Mesendoderm (in vitro differentiated cells): ENCODE results near the gene RGS7BP.
A peak's percentile ranks its signal among the peaks of the same experiment; 100 is the strongest.

ENCODE experiments used
- DNase-seq: peaks from one replicate; pipeline ENCODE4 v3.0.0; 2013
- H2AK5ac ChIP-seq: 2 replicates; pipeline ENCODE4 v1.6.1; 2013; ENCODE audit warnings: low read length, inconsistent platforms
- H2BK120ac ChIP-seq: 2 replicates; pipeline ENCODE4 v1.6.1; 2013; ENCODE audit warnings: low read depth, mild to moderate bottlenecking, low read length, moderate library complexity, mixed read lengths
- H2BK15ac ChIP-seq: replicated peaks from 2 replicates; pipeline ENCODE4 v1.6.1; 2013; ENCODE audit warnings: low read depth, mild to moderate bottlenecking, moderate library complexity
- H2BK5ac ChIP-seq: 2 replicates; pipeline ENCODE4 v1.6.1; 2013; ENCODE audit warnings: low read length, inconsistent platforms
- H3K18ac ChIP-seq: 2 replicates; pipeline ENCODE4 v1.6.1; 2013; ENCODE audit warnings: mild to moderate bottlenecking, low read length, mixed read lengths
- H3K23ac ChIP-seq: one replicate; pipeline ENCODE4 v1.6.1; 2013; ENCODE audit warnings: low read length
- H3K27ac ChIP-seq: 2 replicates; pipeline ENCODE4 v1.5.1; 2013; ENCODE audit warnings: low read depth, mild to moderate bottlenecking, inconsistent platforms, low read length, moderate library complexity
- H3K27me3 ChIP-seq: 2 replicates; pipeline ENCODE4 v1.6.1; 2013; ENCODE audit warnings: low read length, control low read depth, mild to moderate bottlenecking, inconsistent platforms; ENCODE audit not compliant: insufficient read depth, poor library complexity
- H3K36me3 ChIP-seq: 2 replicates; pipeline ENCODE4 v1.6.1; 2013; ENCODE audit warnings: low read length, inconsistent platforms; ENCODE audit not compliant: control insufficient read depth, insufficient read depth
- H3K4ac ChIP-seq: one replicate; pipeline ENCODE4 v1.6.1; 2013; ENCODE audit warnings: low read depth, mild to moderate bottlenecking, low read length, moderate library complexity
- H3K4me1 ChIP-seq: 2 replicates; pipeline ENCODE4 v1.6.1; 2013; ENCODE audit warnings: low read depth, low read length, inconsistent platforms; ENCODE audit not compliant: control insufficient read depth
- H3K4me2 ChIP-seq: 2 replicates; pipeline ENCODE4 v1.6.1; 2013; ENCODE audit warnings: low read length
- H3K4me3 ChIP-seq: 2 replicates; pipeline ENCODE4 v1.5.1; 2013; ENCODE audit warnings: mild to moderate bottlenecking, low read length
- H3K56ac ChIP-seq: one replicate; pipeline ENCODE4 v1.6.1; 2013; ENCODE audit warnings: low read length
- H3K79me1 ChIP-seq: 2 replicates; pipeline ENCODE4 v1.6.1; 2013; ENCODE audit warnings: low read length, inconsistent platforms
- H3K79me2 ChIP-seq: 2 replicates; pipeline ENCODE4 v1.6.1; 2013; ENCODE audit warnings: mild to moderate bottlenecking, low read length; ENCODE audit not compliant: control insufficient read depth, insufficient read depth
- H3K9ac ChIP-seq: 2 replicates; pipeline ENCODE4 v1.6.1; 2013; ENCODE audit warnings: low read length, inconsistent platforms
- H4K5ac ChIP-seq: one replicate; pipeline ENCODE4 v1.6.1; 2013; ENCODE audit warnings: low read length
- H4K8ac ChIP-seq: one replicate; pipeline ENCODE4 v1.6.1; 2013; ENCODE audit warnings: low read depth, mild to moderate bottlenecking, control low read depth, low read length, moderate library complexity
- WGBS: extraction: QIAGEN DNeasy Blood & Tissue Kit; methylation state at CpG from one replicate; pipeline ENCODE4 v1.1.7; 2013; ENCODE audit warnings: low lambda C conversion rate, missing lambda C conversion rate; ENCODE audit not compliant: insufficient coverage; ENCODE audit errors: extremely low coverage; 5-methylcytosine and 5-hydroxymethylcytosine counted together

RGS7BP gene

GRCh38 chr5:64637837-64638443 lies 132.1 kb downstream of the RGS7BP start:
- Histone ChIP-seq H2AK5ac (peak overlapping the region; percentile 24), H3K79me1 (no peaks in the 10 kb centered on the region), H2BK15ac (peak overlapping the region; percentile 41), H3K79me2 (no peaks in the 10 kb centered on the region), H3K27me3 (no peaks in the 10 kb centered on the region), H2BK5ac (peak overlapping the region; percentile 38), H3K4me2 (no peak overlapping the region), H3K36me3 (no peaks in the 10 kb centered on the region), H4K8ac (no peak overlapping the region), H3K18ac (peak overlapping the region; percentile 54), H3K9ac (no peak overlapping the region), H3K56ac (peak overlapping the region; percentile 28), H3K4me1 (peaks cover 4% of the 10 kb centered on the region), H3K4me3 (no peak overlapping the region), H3K27ac (no peak overlapping the region), H3K23ac (peak overlapping the region; percentile 20), H4K5ac (no peak overlapping the region), H3K4ac (no peak overlapping the region), H2BK120ac (peak overlapping the region; percentile 69)
- no CpG with 5 or more reads among the region's 10 CpGs for WGBS
- DNase-seq, result peak; percentile 67

DNA sequence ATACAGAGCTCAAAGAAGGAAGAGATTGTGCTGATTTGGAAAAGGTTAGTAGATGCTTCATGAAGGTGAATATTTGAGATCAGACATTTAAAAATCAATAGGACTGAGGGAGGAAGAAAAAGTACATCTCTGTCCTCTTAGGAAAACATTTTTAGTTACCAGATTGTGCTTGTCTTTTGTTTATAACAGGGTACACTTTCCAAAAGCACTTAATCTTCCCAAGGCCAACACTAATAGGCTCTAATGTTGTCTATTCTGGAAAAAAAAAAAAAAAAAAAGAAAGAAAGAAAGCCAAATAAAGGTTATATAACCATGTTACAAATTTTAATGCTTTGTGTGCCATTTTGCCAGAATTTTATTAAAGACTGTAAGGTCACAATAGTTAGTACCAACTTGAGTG lies 139.0 kb downstream of the RGS7BP start:
- Histone ChIP-seq H2BK120ac (no peak overlapping the region), H3K27me3 (no peaks in the 10 kb centered on the region), H3K4ac (no peak overlapping the region), H3K79me1 (no peaks in the 10 kb centered on the region), H3K4me1 (no peaks in the 10 kb centered on the region), H2BK5ac (no peak overlapping the region), H3K4me3 (no peak overlapping the region), H3K79me2 (no peaks in the 10 kb centered on the region), H2AK5ac (no peak overlapping the region), H3K18ac (no peak overlapping the region), H3K4me2 (no peak overlapping the region), H2BK15ac (no peak overlapping the region), H4K5ac (no peak overlapping the region), H3K36me3 (no peaks in the 10 kb centered on the region), H4K8ac (no peak overlapping the region), H3K27ac (no peak overlapping the region), H3K56ac (no peak overlapping the region), H3K23ac (no peak overlapping the region), H3K9ac (no peak overlapping the region)
- no peak for DNase-seq

DNA sequence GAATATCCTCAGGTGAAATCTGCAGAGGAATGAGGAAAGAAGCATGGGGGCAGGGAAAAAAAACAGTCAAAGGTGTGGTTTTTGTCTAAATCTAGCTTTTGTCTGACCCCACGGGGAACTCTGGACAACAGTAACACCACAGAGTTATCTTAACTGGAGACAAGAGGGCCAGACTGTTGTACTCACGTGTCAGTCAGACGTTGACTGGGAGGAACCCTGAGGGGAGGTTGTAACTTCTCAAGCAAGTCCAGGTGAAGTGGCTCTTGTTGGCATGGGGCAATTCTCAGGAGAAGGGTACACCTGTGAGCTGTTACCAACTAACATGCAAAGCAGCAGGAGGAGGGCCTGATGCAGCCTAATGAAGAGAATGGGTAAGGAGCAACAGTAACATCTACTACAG lies 140.4 kb downstream of the RGS7BP start:
- Histone ChIP-seq H3K56ac (no peak overlapping the region), H3K4me2 (no peak overlapping the region), H3K9ac (no peak overlapping the region), H3K4me3 (no peak overlapping the region), H3K27ac (no peak overlapping the region), H3K36me3 (no peaks in the 10 kb centered on the region), H3K23ac (no peak overlapping the region), H3K27me3 (no peaks in the 10 kb centered on the region), H2BK15ac (no peak overlapping the region), H4K8ac (no peak overlapping the region), H3K18ac (no peak overlapping the region), H2BK120ac (no peak overlapping the region), H4K5ac (no peak overlapping the region), H3K4ac (no peak overlapping the region), H3K79me1 (no peaks in the 10 kb centered on the region), H2BK5ac (no peak overlapping the region), H2AK5ac (no peak overlapping the region), H3K79me2 (no peaks in the 10 kb centered on the region), H3K4me1 (no peaks in the 10 kb centered on the region)
- DNase-seq, result no peak
- no CpG with 5 or more reads among the region's 3 CpGs for WGBS

DNA sequence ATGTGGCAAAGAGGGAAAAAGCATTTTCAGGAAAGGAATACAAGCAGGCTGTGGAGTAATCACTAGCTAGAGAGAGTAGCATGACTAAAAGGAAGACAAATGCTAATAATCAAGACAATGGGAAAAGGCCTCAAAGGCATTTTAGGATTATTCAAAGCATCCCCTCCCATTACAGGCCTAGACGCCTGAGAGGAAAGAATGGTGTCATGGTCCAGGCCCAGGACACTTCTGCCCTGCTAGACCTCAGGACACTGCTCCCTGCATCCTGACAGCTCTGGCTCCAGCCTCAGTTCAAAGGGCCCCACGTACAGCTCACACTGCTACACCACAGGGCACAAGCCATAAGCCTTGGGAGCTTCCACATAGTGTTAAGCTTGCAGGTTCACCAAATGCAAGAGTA lies 143.7 kb downstream of the RGS7BP start:
- no peak overlapping the region for H3K23ac ChIP-seq
- H2AK5ac ChIP-seq, result no peak overlapping the region
- no peak overlapping the region for H2BK120ac ChIP-seq
- H3K4ac ChIP-seq, result no peak overlapping the region
- no peak overlapping the region for H4K8ac ChIP-seq
- H2BK15ac ChIP-seq, result no peak overlapping the region
- H3K9ac ChIP-seq, result no peak overlapping the region
- no CpG with 5 or more reads among the region's 2 CpGs for WGBS
- no peak overlapping the region for H3K4me3 ChIP-seq
- no peak overlapping the region for H3K27ac ChIP-seq
- H3K4me1 ChIP-seq, result no peaks in the 10 kb centered on the region
- DNase-seq, result peak; percentile 33
- no peaks in the 10 kb centered on the region for H3K27me3 ChIP-seq
- H3K56ac ChIP-seq, result no peak overlapping the region
- H3K4me2 ChIP-seq, result no peak overlapping the region
- H3K79me1 ChIP-seq, result no peaks in the 10 kb centered on the region
- no peak overlapping the region for H3K18ac ChIP-seq
- no peaks in the 10 kb centered on the region for H3K79me2 ChIP-seq
- no peaks in the 10 kb centered on the region for H3K36me3 ChIP-seq
- H2BK5ac ChIP-seq, result no peak overlapping the region
- H4K5ac ChIP-seq, result no peak overlapping the region

DNA sequence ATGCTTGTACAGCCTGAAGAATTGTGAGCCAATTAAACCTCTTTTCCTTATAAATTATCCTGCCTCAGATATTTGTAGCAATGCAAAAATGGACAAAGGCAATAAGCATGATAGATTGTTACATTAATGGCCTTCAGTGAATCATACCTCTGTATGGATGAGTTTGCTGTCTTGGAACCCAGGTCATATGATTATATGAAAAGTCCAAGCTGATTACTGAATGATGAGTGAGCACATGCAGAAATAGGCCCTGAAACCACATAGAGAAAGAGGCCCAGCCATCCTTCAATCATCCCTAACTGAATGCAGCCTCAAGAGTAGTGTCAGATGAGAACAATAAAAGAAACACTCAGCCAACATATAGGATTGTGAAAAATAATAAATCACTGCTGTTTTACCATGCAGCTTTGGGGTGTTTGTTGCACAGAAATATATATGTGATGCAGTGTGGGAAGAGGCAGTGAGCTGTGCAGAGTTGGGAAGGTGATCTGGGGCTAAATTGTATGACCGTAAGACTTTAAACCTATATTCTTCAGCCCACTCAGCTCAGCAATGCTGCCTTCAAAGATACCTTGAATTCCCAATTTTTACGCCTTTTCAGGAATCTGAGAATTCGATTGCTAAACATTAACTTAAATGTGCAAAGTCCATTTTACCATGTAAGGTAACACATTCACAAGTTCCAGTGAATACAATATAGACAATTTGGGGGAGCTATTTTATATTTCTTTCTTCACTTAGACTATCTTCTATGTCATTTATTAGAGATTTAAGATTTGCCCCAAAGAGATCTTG lies 148.1 kb downstream of the RGS7BP start:
- no peak overlapping the region for H3K56ac ChIP-seq
- no peaks in the 10 kb centered on the region for H3K79me1 ChIP-seq
- H3K4me1 ChIP-seq, result no peaks in the 10 kb centered on the region
- no peak overlapping the region for H3K23ac ChIP-seq
- no peak for DNase-seq
- no peak overlapping the region for H3K18ac ChIP-seq
- H3K4ac ChIP-seq, result no peak overlapping the region
- H2BK5ac ChIP-seq, result no peak overlapping the region
- no peak overlapping the region for H3K27ac ChIP-seq
- no peaks in the 10 kb centered on the region for H3K36me3 ChIP-seq
- H3K9ac ChIP-seq, result no peak overlapping the region
- no peak overlapping the region for H2AK5ac ChIP-seq
- H3K4me2 ChIP-seq, result no peak overlapping the region
- H3K4me3 ChIP-seq, result no peak overlapping the region
- no peak overlapping the region for H4K5ac ChIP-seq
- no peak overlapping the region for H4K8ac ChIP-seq
- no peak overlapping the region for H2BK15ac ChIP-seq
- no CpG with 5 or more reads among the region's 3 CpGs for WGBS
- H3K79me2 ChIP-seq, result no peaks in the 10 kb centered on the region
- H3K27me3 ChIP-seq, result no peaks in the 10 kb centered on the region
- H2BK120ac ChIP-seq, result no peak overlapping the region

DNA sequence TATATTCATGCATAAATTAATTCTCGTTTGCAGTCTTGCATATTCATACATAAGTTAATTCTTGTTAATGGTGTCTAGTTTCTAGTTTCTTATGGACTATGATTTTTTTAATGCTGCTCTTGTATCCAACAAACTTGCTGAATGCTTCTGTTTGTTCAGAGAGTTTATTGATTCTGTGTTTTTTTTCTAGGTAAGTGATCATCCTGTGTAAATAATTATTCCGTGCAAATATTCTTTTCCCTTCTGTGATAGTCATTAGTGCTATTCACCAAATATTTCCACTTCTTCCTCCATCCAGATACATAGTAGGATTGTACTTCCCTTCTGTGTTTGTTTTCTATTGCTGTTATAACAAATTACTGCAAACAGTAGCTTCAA lies 148.7 kb downstream of the RGS7BP start:
- Histone ChIP-seq H3K36me3 (no peaks in the 10 kb centered on the region), H3K9ac (no peak overlapping the region), H3K4me2 (no peak overlapping the region), H4K8ac (no peak overlapping the region), H3K27me3 (no peaks in the 10 kb centered on the region), H2BK120ac (no peak overlapping the region), H3K56ac (no peak overlapping the region), H3K79me2 (no peaks in the 10 kb centered on the region), H3K4me1 (no peaks in the 10 kb centered on the region), H2BK5ac (no peak overlapping the region), H4K5ac (no peak overlapping the region), H2AK5ac (no peak overlapping the region), H3K79me1 (no peaks in the 10 kb centered on the region), H3K4ac (no peak overlapping the region), H3K18ac (no peak overlapping the region), H3K4me3 (no peak overlapping the region), H3K23ac (no peak overlapping the region), H2BK15ac (no peak overlapping the region), H3K27ac (no peak overlapping the region)
- DNase-seq, result no peak
- WGBS, result no CpG with 5 or more reads among the region's 2 CpGs
